ENCODE results near the gene MMAA.

Gene MMAA

DNA sequence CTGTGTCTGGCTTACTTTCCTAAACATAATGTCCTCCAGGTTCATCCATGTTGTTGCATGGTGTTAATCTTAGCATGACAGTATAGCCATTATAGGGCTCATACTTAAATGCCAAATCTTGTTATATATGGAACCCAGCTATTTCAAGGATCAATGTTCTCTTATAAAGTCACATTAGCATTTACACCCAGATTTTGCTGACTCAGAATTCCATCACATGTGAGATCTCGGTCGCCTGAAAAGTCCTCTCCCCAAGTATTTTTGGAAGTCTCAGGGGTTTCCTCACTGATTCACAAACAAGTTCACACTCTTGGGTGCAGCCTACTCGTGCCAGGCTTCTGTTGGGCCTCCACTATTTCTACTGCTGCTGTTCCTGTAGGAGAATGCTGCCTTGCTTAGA is 40.9 kb downstream of the MMAA start:
- no peaks in the 10 kb centered on the region for H3K9me3 ChIP-seq (ENCODE audit: control insufficient read depth, low read length)
- no peaks in the 10 kb centered on the region for H3K4me1 ChIP-seq
- no peaks in the 10 kb centered on the region for H3K79me2 ChIP-seq
- no peaks in the 10 kb centered on the region for H3K36me3 ChIP-seq (ENCODE audit: control insufficient read depth, insufficient read depth, low read length)
- no peak overlapping the region for H3K4me2 ChIP-seq (ENCODE audit: low read length)
- no peak overlapping the region for H3K27ac ChIP-seq
- no peak overlapping the region for H3K9ac ChIP-seq
- H3K27me3 ChIP-seq (ENCODE audit: control insufficient read depth, insufficient read depth, low read length): no peaks in the 10 kb centered on the region
- TF ChIP-seq CTCF (IDR thresholded peaks at IDR 0.05): no peak
- no peak overlapping the region for H3K4me3 ChIP-seq (ENCODE audit: low read depth, low read length)
- no peak overlapping the region for H2AFZ ChIP-seq

- Histone ChIP-seq H3K9me3 (ENCODE audit: control insufficient read depth, low read length) (no peaks in the 10 kb centered on the region), H3K27me3 (ENCODE audit: control insufficient read depth, insufficient read depth, low read length) (no peaks in the 10 kb centered on the region), H3K27ac (no peak overlapping the region), H3K79me2 (no peaks in the 10 kb centered on the region), H3K4me2 (ENCODE audit: low read length) (no peak overlapping the region), H3K36me3 (ENCODE audit: control insufficient read depth, insufficient read depth, low read length) (no peaks in the 10 kb centered on the region), H3K4me3 (ENCODE audit: low read depth, low read length) (no peak overlapping the region), H2AFZ (no peak overlapping the region), H3K4me1 (no peaks in the 10 kb centered on the region), H3K9ac (no peak overlapping the region)
- TF ChIP-seq CTCF (IDR thresholded peaks at IDR 0.05): no peak
These were observed 44.0 kb downstream of the MMAA start for GRCh38 chr4:145663194-145663593.

- Histone ChIP-seq H3K9me3 (ENCODE audit: control insufficient read depth, low read length) (no peaks in the 10 kb centered on the region), H3K36me3 (ENCODE audit: control insufficient read depth, insufficient read depth, low read length) (no peaks in the 10 kb centered on the region), H3K4me1 (no peaks in the 10 kb centered on the region), H3K27me3 (ENCODE audit: control insufficient read depth, insufficient read depth, low read length) (no peaks in the 10 kb centered on the region), H3K9ac (no peak overlapping the region), H3K4me2 (ENCODE audit: low read length) (no peak overlapping the region), H2AFZ (no peak overlapping the region), H3K4me3 (ENCODE audit: low read depth, low read length) (no peak overlapping the region), H3K79me2 (no peaks in the 10 kb centered on the region), H3K27ac (no peak overlapping the region)
- no peak for TF ChIP-seq CTCF (IDR thresholded peaks at IDR 0.05)
These were observed 46.6 kb downstream of the MMAA start for GRCh38 chr4:145665773-145666172.

- Histone ChIP-seq H3K9ac (no peak overlapping the region), H2AFZ (no peak overlapping the region), H3K27ac (no peak overlapping the region), H3K27me3 (ENCODE audit: control insufficient read depth, insufficient read depth, low read length) (no peaks in the 10 kb centered on the region), H3K9me3 (ENCODE audit: control insufficient read depth, low read length) (no peaks in the 10 kb centered on the region), H3K4me2 (ENCODE audit: low read length) (no peak overlapping the region), H3K79me2 (no peaks in the 10 kb centered on the region), H3K4me1 (no peaks in the 10 kb centered on the region), H3K4me3 (ENCODE audit: low read depth, low read length) (no peak overlapping the region), H3K36me3 (ENCODE audit: control insufficient read depth, insufficient read depth, low read length) (no peaks in the 10 kb centered on the region)
- TF ChIP-seq CTCF (IDR thresholded peaks at IDR 0.05): no peak
These were observed 51.2 kb downstream of the MMAA start for GRCh38 chr4:145670422-145670821.

DNA sequence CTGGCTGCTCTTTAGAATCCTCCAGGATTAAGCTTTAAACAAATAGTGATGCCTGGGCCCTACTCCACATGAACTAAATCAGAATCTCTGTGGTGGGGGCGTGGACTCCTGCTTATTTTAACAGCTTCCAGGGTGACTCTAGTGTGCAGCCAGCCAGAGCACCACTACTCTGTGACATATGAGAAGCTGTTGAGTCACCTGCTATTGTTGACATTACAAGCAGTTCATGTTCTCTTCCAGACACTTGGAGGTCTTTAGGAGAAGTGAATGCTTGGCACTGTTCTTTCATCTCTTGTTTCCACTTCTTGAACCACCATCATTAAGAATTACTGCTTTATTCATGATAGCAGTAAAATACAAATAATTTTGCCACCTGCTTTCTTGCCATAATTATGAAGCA is 60.3 kb downstream of the MMAA start:
- no peaks in the 10 kb centered on the region for H3K36me3 ChIP-seq (ENCODE audit: control insufficient read depth, insufficient read depth, low read length)
- no peak for TF ChIP-seq CTCF (IDR thresholded peaks at IDR 0.05)
- no peak overlapping the region for H2AFZ ChIP-seq
- H3K27ac ChIP-seq: peak overlapping the region; percentile 32
- H3K27me3 ChIP-seq (ENCODE audit: control insufficient read depth, insufficient read depth, low read length): no peaks in the 10 kb centered on the region
- peaks cover 3% of the 10 kb centered on the region for H3K4me1 ChIP-seq
- peak overlapping the region; percentile 33 for H3K4me2 ChIP-seq (ENCODE audit: low read length)
- no peaks in the 10 kb centered on the region for H3K79me2 ChIP-seq
- H3K9ac ChIP-seq: no peak overlapping the region
- no peak overlapping the region for H3K4me3 ChIP-seq (ENCODE audit: low read depth, low read length)
- H3K9me3 ChIP-seq (ENCODE audit: control insufficient read depth, low read length): no peaks in the 10 kb centered on the region

All from parathyroid adenoma (tissue), 2 donors.